ENCODE measurements around the gene YBX1.
"Not testable (repeated sequence)": the region's sequence is repeated elsewhere in the genome, so short reads cannot be mapped to it uniquely, and the experiment has no call there.

DNA sequence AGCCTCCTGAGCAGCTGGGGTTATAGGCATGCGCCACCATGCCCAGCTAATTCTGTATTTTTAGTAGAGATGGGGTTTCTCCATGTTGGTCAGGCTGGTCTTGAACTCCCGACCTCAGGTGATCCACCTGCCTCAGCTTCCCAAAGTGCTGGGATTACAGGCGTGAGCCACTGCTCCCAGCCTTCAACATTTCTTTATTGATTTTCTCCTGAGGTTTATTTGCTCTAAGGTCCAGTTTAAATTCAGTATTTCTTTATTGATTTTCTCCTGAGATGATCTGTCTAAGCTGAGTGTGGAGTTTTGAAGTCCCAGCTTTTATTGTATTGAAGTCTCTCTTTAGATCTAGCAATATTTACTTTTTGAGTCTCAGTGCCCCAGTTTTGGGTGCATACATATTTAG lies 30.6 kb downstream of the YBX1 start:
- TF ChIP-seq, protein P1, sequence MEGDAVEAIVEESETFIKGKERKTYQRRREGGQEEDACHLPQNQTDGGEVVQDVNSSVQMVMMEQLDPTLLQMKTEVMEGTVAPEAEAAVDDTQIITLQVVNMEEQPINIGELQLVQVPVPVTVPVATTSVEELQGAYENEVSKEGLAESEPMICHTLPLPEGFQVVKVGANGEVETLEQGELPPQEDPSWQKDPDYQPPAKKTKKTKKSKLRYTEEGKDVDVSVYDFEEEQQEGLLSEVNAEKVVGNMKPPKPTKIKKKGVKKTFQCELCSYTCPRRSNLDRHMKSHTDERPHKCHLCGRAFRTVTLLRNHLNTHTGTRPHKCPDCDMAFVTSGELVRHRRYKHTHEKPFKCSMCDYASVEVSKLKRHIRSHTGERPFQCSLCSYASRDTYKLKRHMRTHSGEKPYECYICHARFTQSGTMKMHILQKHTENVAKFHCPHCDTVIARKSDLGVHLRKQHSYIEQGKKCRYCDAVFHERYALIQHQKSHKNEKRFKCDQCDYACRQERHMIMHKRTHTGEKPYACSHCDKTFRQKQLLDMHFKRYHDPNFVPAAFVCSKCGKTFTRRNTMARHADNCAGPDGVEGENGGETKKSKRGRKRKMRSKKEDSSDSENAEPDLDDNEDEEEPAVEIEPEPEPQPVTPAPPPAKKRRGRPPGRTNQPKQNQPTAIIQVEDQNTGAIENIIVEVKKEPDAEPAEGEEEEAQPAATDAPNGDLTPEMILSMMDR (IDR thresholded peaks at IDR 0.05), result not testable (repeated sequence)
- TF ChIP-seq POLR2AphosphoS5, EP300, POLR2A (IDR thresholded peaks at IDR 0.05): not testable (repeated sequence)
